Naive thymus-derived CD8-positive, alpha-beta T cell (primary cell): ENCODE measurements around the gene CDS2. TPM values are rescaled to one million over a fixed set of nuclear protein-coding genes. Genes with fewer than 3 reads are reported as not detected.

Experiments used
- ATAC-seq, 2 donors: fragments of 150-1000 bp; cut with Tn5 transposase in 1 of 2; sonication (Bioruptor Pico), chemical (Tn5 transposase) in 1 of 2; 1 replicate in 1 of 2; 2 replicates in 1 of 2; pipeline ENCODE4 v1.10.0; 2021; ENCODE audit warnings: mild to moderate bottlenecking in 2 of 2, moderate library complexity in 2 of 2
- POLR2A ChIA-PET: fragments of 350-600 bp; sonication (Branson Sonifier 250); formaldehyde crosslinking; loops from one replicate; lab custom pipeline; 2021; ENCODE audit warnings: antibody characterized with exemption; lab: Charles Lee
- DNase-seq, 10 donors: peaks; one replicate each; pipeline versions ENCODE4 v3.0.0 to v3.0.0-alpha.2; 2020 to 2022
- H3K27ac Mint-ChIP-seq, 10 donors: one replicate each; pipeline ENCODE4 v1.8.0; 2020 to 2022; ENCODE audit warnings: mild to moderate bottlenecking in 10 of 10, mixed read lengths in 10 of 10, moderate library complexity in 4 of 10, inconsistent platforms in 1 of 10
- H3K27me3 Mint-ChIP-seq, 5 donors: one replicate each; pipeline ENCODE4 v1.8.0; 2021 to 2022; ENCODE audit warnings: mixed read lengths in 5 of 5
- H3K36me3 Mint-ChIP-seq, 3 donors: one replicate each; pipeline ENCODE4 v1.8.0; 2020 to 2022; ENCODE audit warnings: mixed read lengths in 3 of 3, mild to moderate bottlenecking in 2 of 3, inconsistent platforms in 1 of 3
- H3K4me1 Mint-ChIP-seq, 4 donors: one replicate each; pipeline ENCODE4 v1.8.0; 2021 to 2022; ENCODE audit warnings: mixed read lengths in 4 of 4
- H3K4me3 Mint-ChIP-seq, 10 donors: one replicate each; pipeline ENCODE4 v1.8.0; 2020 to 2022; ENCODE audit warnings: mild to moderate bottlenecking in 10 of 10, mixed read lengths in 10 of 10, moderate library complexity in 6 of 10, inconsistent platforms in 1 of 10
- H3K9me3 Mint-ChIP-seq, 9 donors: one replicate each; pipeline ENCODE4 v1.8.0; 2020 to 2022; ENCODE audit warnings: mixed read lengths in 9 of 9, mild to moderate bottlenecking in 3 of 9, inconsistent platforms in 1 of 9, moderate library complexity in 1 of 9
- polyA plus RNA-seq, 3 donors: library from polyadenylated mRNA; unstranded; fragments of 300-500 nt; fragmentation: Illumina TruSeq; gene quantifications; one replicate each; pipeline ENCODE4 v1.2.3, GENCODE V29; 2021
- total RNA-seq, 8 experiments: library from RNA in 2 of 8; stranded (reverse) in 2 of 8; gene quantifications; one replicate each; pipeline ENCODE4 v1.2.3 and lab custom pipeline; 2021 to 2026

CDS2 gene
- total and polyA plus RNA-seq, 5 experiments from 2014 or later, result 32.3 to 60.7 (median 47.3) TPM

GRCh38 chr20:5119435-5120184, 7.2 kb upstream of the CDS2 start, which contains the start of gene PCNA:
Gene PCNA (minus strand): TSS chr20:5119958. CDS start chr20:5119798, 160 bp downstream.
- H3K27me3 Mint-ChIP-seq, result no peaks in the 10 kb centered on the region
- peak within 1 kb of the TSS; percentile 91 to 97 (median 94) for H3K4me3 Mint-ChIP-seq
- DNase-seq, result peak; percentile 91 to 97 (median 94)
- H3K27ac Mint-ChIP-seq, result peak within 1 kb of the TSS; percentile 92 to 99 (median 94)
- peaks cover 3 to 36% (median 23%) of the 10 kb centered on the region in 4 donors for H3K4me1 Mint-ChIP-seq
- H3K9me3 Mint-ChIP-seq, result no peaks in the 10 kb centered on the region
- H3K36me3 Mint-ChIP-seq, result peaks cover 0 to 30% (median 11%) of the 10 kb centered on the region in 3 donors
- ATAC-seq, result peak; percentile 91
- POLR2A ChIA-PET, result interaction anchor here (0.5 to 2.3 kb wide), 12 partner anchors 9 to 310 kb away, joined by 3 to 12 read pairs (median 4); no protein-coding TSS in a partner anchor

- peaks cover 0 to 25% (median 9%) of the 10 kb centered on the region in 3 donors for H3K36me3 Mint-ChIP-seq
- no peak for ATAC-seq
- H3K4me1 Mint-ChIP-seq, result peaks cover 3 to 39% (median 23%) of the 10 kb centered on the region in 4 donors
- POLR2A ChIA-PET, result interaction anchor here (0.5 to 2.3 kb wide), 11 partner anchors 9 to 597 kb away, joined by 3 to 12 read pairs (median 4); no protein-coding TSS in a partner anchor
- DNase-seq, result no peak
- H3K27me3 Mint-ChIP-seq, result no peaks in the 10 kb centered on the region
- H3K9me3 Mint-ChIP-seq, result no peaks in the 10 kb centered on the region
- H3K4me3 Mint-ChIP-seq, result peak overlapping the region; percentile 91 to 97 (median 94)
- peak overlapping the region; percentile 92 to 99 (median 94) for H3K27ac Mint-ChIP-seq
Observed at GRCh38 chr20:5120185-5120476, 6.7 kb upstream of the CDS2 start.

- no peaks in the 10 kb centered on the region for H3K9me3 Mint-ChIP-seq
- H3K36me3 Mint-ChIP-seq, result peaks cover 0 to 2% (median 0%) of the 10 kb centered on the region in 3 donors
- DNase-seq (no peak), ATAC-seq (no peak)
- peaks cover 11 to 50% (median 34%) of the 10 kb centered on the region in 4 donors for H3K4me1 Mint-ChIP-seq
- peak overlapping the region in 1 of 10 donors; percentile 40 for H3K27ac Mint-ChIP-seq
- POLR2A ChIA-PET, result no interaction called here
- no peaks in the 10 kb centered on the region for H3K27me3 Mint-ChIP-seq
- peak overlapping the region in 1 of 10 donors; percentile 14 for H3K4me3 Mint-ChIP-seq
Observed at GRCh38 chr20:5122873-5123260, 3.9 kb upstream of the CDS2 start.

GRCh38 chr20:5127204-5127858, 523 bp downstream of the CDS2 start:
- H3K27ac Mint-ChIP-seq, result peak overlapping the region; percentile 58 to 99 (median 98)
- POLR2A ChIA-PET, result interaction anchor here (0.5 to 2.7 kb wide), 11 partner anchors 11 to 1359 kb away, joined by 3 to 27 read pairs (median 6); partner anchors contain the start of gene ADISSP
- peak overlapping the region; percentile 87 to 99 (median 94) for H3K4me3 Mint-ChIP-seq
- peaks cover 20 to 52% (median 40%) of the 10 kb centered on the region in 4 donors for H3K4me1 Mint-ChIP-seq
- ATAC-seq, result peak; percentile 46 to 63
- no peaks in the 10 kb centered on the region for H3K9me3 Mint-ChIP-seq
- peaks cover 0 to 23% (median 0%) of the 10 kb centered on the region in 3 donors for H3K36me3 Mint-ChIP-seq
- peak; percentile 53 to 92 (median 75) for DNase-seq
- H3K27me3 Mint-ChIP-seq, result no peaks in the 10 kb centered on the region

- Mint-ChIP-seq H3K4me3 (peak overlapping the region; percentile 87 to 99 (median 94)), H3K27me3 (no peaks in the 10 kb centered on the region), H3K4me1 (peaks cover 20 to 52% (median 40%) of the 10 kb centered on the region in 4 donors), H3K27ac (peak overlapping the region; percentile 58 to 99 (median 98)), H3K36me3 (peaks cover 0 to 23% (median 0%) of the 10 kb centered on the region in 3 donors), H3K9me3 (no peaks in the 10 kb centered on the region)
- POLR2A ChIA-PET, result interaction anchor here (0.5 to 2.7 kb wide), 6 partner anchors 27 to 519 kb away, joined by 3 to 27 read pairs (median 6); no protein-coding TSS in a partner anchor
- no peak for DNase-seq
- ATAC-seq, result no peak
Observed at GRCh38 chr20:5127859-5128424, 1.1 kb downstream of the CDS2 start.

GRCh38 chr20:5128886-5129285, 2.1 kb downstream of the CDS2 start:
- H3K36me3 Mint-ChIP-seq, result peaks cover 0 to 29% (median 0%) of the 10 kb centered on the region in 3 donors

GRCh38 chr20:5131502-5131901, 4.7 kb downstream of the CDS2 start:
- DNase-seq, result no peak
- H3K4me1 Mint-ChIP-seq, result peaks cover 21 to 53% (median 42%) of the 10 kb centered on the region in 4 donors
- H3K27ac Mint-ChIP-seq, result peak overlapping the region in 6 of 10 donors; percentile 35 to 68 (median 50)
- POLR2A ChIA-PET, result interaction anchor here (0.6 kb wide), 1 partner anchor 318 kb away, joined by 3 read pairs; no protein-coding TSS in a partner anchor
- H3K36me3 Mint-ChIP-seq, result peaks cover 0 to 40% (median 0%) of the 10 kb centered on the region in 3 donors
- H3K9me3 Mint-ChIP-seq, result no peaks in the 10 kb centered on the region
- H3K27me3 Mint-ChIP-seq, result no peaks in the 10 kb centered on the region
- H3K4me3 Mint-ChIP-seq, result peak overlapping the region in 2 of 10 donors; percentile 31 to 43
- ATAC-seq, result no peak

More at GRCh38 chr20:5128886-5129285, 2.1 kb downstream of the CDS2 start:
- Mint-ChIP-seq H3K4me1 (peaks cover 20 to 53% (median 41%) of the 10 kb centered on the region in 4 donors), H3K27ac (peak overlapping the region; percentile 58 to 99 (median 98)), H3K27me3 (no peaks in the 10 kb centered on the region), H3K4me3 (peak overlapping the region; percentile 33 to 99 (median 94)), H3K9me3 (no peaks in the 10 kb centered on the region)
- POLR2A ChIA-PET, result interaction anchor here (1.0 kb wide), 2 partner anchors 13 to 41 kb away, joined by 3 to 4 read pairs; no protein-coding TSS in a partner anchor
- ATAC-seq (no peak), DNase-seq (no peak)

GRCh38 chr20:5133998-5134397, 7.2 kb downstream of the CDS2 start:
- Mint-ChIP-seq H3K27ac (no peak overlapping the region), H3K36me3 (peaks cover 0 to 43% (median 0%) of the 10 kb centered on the region in 3 donors), H3K9me3 (no peaks in the 10 kb centered on the region), H3K27me3 (no peaks in the 10 kb centered on the region), H3K4me1 (peaks cover 16 to 45% (median 30%) of the 10 kb centered on the region in 4 donors), H3K4me3 (no peak overlapping the region)
- POLR2A ChIA-PET, result no interaction called here
- ATAC-seq (no peak), DNase-seq (no peak)

- POLR2A ChIA-PET, result no interaction called here
- DNase-seq (no peak), ATAC-seq (no peak)
- H3K9me3 Mint-ChIP-seq, result no peaks in the 10 kb centered on the region
- no peak overlapping the region for H3K27ac Mint-ChIP-seq
- peaks cover 0 to 38% (median 0%) of the 10 kb centered on the region in 3 donors for H3K36me3 Mint-ChIP-seq
- H3K4me1 Mint-ChIP-seq, result peaks cover 20 to 51% (median 39%) of the 10 kb centered on the region in 4 donors
- no peaks in the 10 kb centered on the region for H3K27me3 Mint-ChIP-seq
- no peak overlapping the region for H3K4me3 Mint-ChIP-seq
Observed at GRCh38 chr20:5135363-5136012, 8.7 kb downstream of the CDS2 start.

GRCh38 chr20:5136096-5136495, 9.3 kb downstream of the CDS2 start:
- Mint-ChIP-seq H3K4me3 (no peak overlapping the region), H3K9me3 (no peaks in the 10 kb centered on the region)

GRCh38 chr20:5140195-5140594, 13.4 kb downstream of the CDS2 start:
- H3K4me1 Mint-ChIP-seq, result peaks cover 26 to 69% (median 64%) of the 10 kb centered on the region in 4 donors
- H3K27me3 Mint-ChIP-seq, result no peaks in the 10 kb centered on the region
- ATAC-seq (no peak), DNase-seq (no peak)
- peaks cover 0 to 37% (median 5%) of the 10 kb centered on the region in 3 donors for H3K36me3 Mint-ChIP-seq
- POLR2A ChIA-PET, result no interaction called here
- no peak overlapping the region for H3K4me3 Mint-ChIP-seq
- H3K9me3 Mint-ChIP-seq, result no peaks in the 10 kb centered on the region
- no peak overlapping the region for H3K27ac Mint-ChIP-seq

More at GRCh38 chr20:5136096-5136495, 9.3 kb downstream of the CDS2 start:
- peaks cover 24 to 54% (median 43%) of the 10 kb centered on the region in 4 donors for H3K4me1 Mint-ChIP-seq
- peaks cover 0 to 35% (median 0%) of the 10 kb centered on the region in 3 donors for H3K36me3 Mint-ChIP-seq
- H3K27ac Mint-ChIP-seq, result peak overlapping the region in 1 of 10 donors; percentile 31
- no peaks in the 10 kb centered on the region for H3K27me3 Mint-ChIP-seq
- DNase-seq, result no peak
- ATAC-seq, result no peak
- POLR2A ChIA-PET, result no interaction called here
